HG02763 (cell line): ENCODE results near the gene TMEM218.

Source experiments
- ATAC-seq: cut with Tn5 transposase; IDR thresholded peaks from one replicate; pipeline ENCODE4 v1.9.1; 2021; ENCODE audit warnings: mild to moderate bottlenecking, moderate library complexity; ENCODE audit not compliant: unreplicated experiment

Gene TMEM218

GRCh38 chr11:125129316-125129993 is 18.0 kb upstream of the TMEM218 start:
- ATAC-seq: no peak

DNA sequence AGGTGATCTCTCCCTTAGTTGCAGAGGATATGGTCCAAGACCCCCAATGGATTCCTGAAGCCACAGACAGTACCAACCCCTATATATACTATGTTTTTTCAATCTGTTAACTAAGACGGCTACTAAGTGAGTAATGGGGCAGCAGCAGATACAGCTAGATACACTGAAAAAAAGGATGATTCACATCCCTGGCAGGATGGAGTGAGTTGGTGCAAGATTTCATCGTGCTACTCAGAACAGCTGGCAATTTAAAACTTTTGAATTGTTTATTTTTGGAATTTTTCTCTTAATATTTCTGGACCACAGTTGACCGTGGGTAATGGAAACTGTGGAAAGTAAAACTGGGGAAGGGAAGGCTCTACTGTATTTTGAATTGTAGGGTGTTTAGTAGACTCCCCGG is 17.0 kb upstream of the TMEM218 start:
- ATAC-seq: no peak

DNA sequence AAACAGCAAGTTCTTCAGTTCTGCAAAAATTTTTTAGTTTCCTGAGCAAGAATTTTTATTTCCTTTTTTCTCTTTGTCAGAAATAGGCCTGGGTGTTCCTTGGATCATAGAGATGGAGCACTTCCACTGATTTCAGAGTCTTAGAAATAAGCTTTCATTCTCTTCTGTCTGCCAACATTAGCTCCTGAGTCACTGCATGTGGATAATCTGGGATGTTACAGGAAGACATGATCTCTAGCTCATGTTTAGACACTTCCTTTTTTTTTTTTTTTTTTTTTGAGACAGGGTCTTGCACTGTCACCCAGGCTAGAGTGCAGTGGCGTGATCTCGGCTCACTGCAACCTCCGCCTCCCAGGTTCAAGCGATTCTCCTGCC is 13.2 kb upstream of the TMEM218 start:
- no peak for ATAC-seq

GRCh38 chr11:125123947-125124617 is 12.7 kb upstream of the TMEM218 start:
- ATAC-seq: no peak

- no peak for ATAC-seq
Measured at GRCh38 chr11:125123194-125123946, 11.9 kb upstream of the TMEM218 start.

DNA sequence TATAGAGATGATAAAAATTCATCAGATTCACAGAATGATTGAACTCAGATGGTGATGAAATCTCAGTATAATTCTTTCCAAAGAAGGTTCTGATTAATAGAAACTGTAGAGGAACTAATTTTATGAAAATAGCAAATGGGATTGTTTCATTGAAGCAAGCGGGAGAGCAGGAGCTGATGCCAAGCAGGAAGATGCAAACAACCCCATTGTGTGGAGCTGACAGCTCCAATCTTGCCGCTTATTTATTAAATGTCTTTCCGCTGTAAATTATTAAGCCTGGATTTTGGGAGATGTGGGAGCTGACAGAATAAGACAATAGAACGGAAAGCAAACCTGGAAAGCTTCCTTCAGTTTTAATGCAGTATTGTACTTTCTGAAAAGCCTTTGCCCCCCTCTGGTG is 6.0 kb upstream of the TMEM218 start:
- ATAC-seq: no peak

DNA sequence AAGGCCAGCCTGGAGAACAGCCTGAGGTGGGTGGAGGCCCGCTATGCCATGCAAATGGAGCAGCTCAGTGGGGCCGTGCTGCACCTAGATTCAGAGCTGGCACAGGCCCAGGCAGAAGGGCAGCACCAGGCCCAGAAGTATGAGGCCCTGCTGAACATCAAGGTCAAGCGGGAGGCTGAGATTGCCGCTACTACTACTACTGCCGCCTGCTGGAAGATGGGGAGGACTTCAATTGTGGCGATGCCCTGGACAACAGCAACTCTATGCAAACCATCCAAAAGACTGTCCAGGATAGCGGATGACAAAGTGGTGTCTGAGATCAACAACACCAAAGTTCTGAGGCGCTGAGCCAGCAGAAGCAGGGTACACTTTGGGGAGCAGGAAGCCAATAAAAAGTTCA is 3.1 kb upstream of the TMEM218 start:
- no peak for ATAC-seq

- no peak for ATAC-seq
Measured at GRCh38 chr11:125112208-125112604, 780 bp upstream of the TMEM218 start.

- ATAC-seq: no peak
Measured at GRCh38 chr11:125111001-125111342, 454 bp downstream of the TMEM218 start.

DNA sequence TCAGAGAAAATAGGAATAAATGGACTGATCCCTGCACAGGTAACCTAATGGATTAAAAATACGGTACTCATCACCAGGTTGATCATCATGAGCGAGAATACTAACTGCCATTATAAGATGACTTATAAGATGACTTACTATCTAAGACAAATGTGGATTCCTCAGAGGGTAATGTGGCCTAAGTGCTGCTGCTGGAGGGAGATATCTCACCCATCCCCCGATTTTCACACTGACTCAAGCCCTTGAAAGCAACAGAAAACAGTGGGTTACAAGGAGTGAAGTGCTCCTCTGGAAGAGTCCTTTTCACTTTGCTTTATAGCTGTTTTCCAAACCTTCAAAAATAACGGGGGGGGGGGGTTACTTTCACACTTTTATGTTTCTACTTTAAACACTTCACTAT is 920 bp downstream of the TMEM218 start:
- no peak for ATAC-seq

DNA sequence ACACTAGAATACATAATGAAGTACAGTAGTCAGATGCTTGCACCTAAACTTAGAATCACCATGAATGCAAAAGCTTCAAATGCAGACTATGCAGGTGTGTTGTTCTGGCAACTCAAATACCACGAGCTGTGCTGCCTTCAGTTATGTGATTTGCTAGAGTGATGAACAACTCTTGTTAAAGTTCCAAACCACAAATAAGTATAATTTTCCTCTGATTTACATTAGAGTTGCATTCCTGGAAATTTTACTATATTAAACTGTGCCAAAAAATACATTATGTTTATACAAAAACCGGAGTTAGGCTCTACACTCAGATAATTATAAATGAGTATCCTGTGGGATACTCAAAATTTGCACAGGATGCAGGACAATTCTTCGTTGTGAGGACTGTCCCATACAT is 3.0 kb downstream of the TMEM218 start:
- ATAC-seq: no peak

GRCh38 chr11:125105926-125106325 is 5.5 kb downstream of the TMEM218 start:
- ATAC-seq: no peak

- ATAC-seq: no peak
Measured at GRCh38 chr11:125102510-125102909, 8.9 kb downstream of the TMEM218 start.

DNA sequence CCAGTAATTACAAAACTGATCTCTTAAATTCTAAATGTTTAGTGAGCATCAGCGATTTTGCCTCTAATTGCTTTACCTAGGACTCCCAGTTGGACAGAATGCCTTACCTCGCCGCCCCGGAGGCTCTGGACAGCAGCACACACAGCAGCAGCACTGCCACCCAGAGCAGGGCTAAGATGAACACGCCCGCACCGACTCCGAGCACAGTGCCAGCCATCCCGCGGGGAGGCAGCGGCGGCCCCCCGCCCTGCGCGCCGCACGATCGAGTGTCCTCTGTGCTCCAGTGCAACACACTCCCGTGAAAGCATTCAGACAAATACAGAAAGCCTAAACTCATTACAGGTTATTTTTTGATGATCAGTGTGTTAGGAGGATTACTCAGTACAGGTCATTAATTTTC is 9.4 kb downstream of the TMEM218 start:
- no peak for ATAC-seq

GRCh38 chr11:125101596-125101995 is 9.8 kb downstream of the TMEM218 start:
- ATAC-seq: no peak

- no peak for ATAC-seq
Measured at GRCh38 chr11:125100136-125100535, 11.3 kb downstream of the TMEM218 start.

DNA sequence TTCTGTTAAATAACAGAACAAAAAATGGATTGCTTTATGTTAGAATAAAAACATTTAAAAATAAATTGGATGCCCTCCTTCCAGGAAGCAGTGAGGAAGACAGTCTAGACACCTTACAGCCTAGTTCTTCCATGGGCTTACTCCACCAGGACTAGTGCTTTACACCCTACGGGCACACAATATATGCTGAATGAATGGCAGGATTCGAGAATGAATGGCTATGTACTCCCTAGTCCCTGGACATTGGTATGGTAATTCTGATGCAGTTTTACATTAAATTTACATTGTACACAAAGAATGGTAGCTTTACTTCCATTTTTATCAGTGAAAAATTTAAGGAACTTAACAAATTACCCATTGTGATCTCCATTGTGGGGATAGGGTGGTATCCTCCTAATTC is 16.7 kb downstream of the TMEM218 start:
- no peak for ATAC-seq

GRCh38 chr11:125093502-125093901 is 17.9 kb downstream of the TMEM218 start:
- no peak for ATAC-seq

DNA sequence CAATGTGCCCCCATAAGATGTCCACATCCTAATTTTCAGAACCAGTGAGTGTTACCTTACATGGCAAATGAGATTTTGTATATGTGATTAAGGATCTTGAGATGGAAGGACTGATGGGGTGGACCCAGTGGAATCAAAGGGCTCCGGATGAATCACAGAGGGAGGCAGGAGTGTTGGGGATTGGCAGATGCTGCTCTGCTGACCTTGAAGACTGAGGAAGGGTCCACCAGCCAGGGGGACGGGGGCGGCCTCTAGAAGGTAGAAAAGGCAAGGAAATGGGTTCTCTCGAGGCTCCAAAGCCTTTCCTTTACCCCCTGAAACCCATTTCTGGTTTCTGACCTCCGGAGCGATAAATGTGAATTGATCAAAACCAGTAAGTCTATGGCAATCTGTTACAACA is 18.8 kb downstream of the TMEM218 start:
- ATAC-seq: no peak

GRCh38 chr11:125091877-125092664 is 19.4 kb downstream of the TMEM218 start:
- no peak for ATAC-seq

GRCh38 chr11:125091247-125091876 is 20.1 kb downstream of the TMEM218 start:
- no peak for ATAC-seq
